BLaER1 (cell line): ENCODE results near the gene MREG.
"Not testable (repeated sequence)": the region's sequence is repeated elsewhere in the genome, so short reads cannot be mapped to it uniquely, and the experiment has no call there.

ENCODE experiments used
- H3K27ac ChIP-seq: shearing (Covaris generic); formaldehyde crosslinking; 2 replicates; pipeline ENCODE4 v1.8.1; 2022
- H3K27me3 ChIP-seq: shearing (Covaris generic); formaldehyde crosslinking; 2 replicates; pipeline ENCODE4 v1.8.1; 2022
- H3K36me3 ChIP-seq: shearing (Covaris generic); formaldehyde crosslinking; 2 replicates; pipeline ENCODE4 v1.8.1; 2022
- H3K4me1 ChIP-seq: shearing (Covaris generic); formaldehyde crosslinking; 2 replicates; pipeline ENCODE4 v1.8.1; 2022
- H3K4me2 ChIP-seq: shearing (Covaris generic); formaldehyde crosslinking; 2 replicates; pipeline ENCODE4 v1.8.1; 2022
- H3K4me3 ChIP-seq: shearing (Covaris generic); formaldehyde crosslinking; 2 replicates; pipeline ENCODE4 v1.8.1; 2022
- H3K9ac ChIP-seq: shearing (Covaris generic); formaldehyde crosslinking; 2 replicates; pipeline ENCODE4 v1.8.1; 2022
- H3K9me3 ChIP-seq: shearing (Covaris generic); formaldehyde crosslinking; 2 replicates; pipeline ENCODE4 v1.8.1; 2022
- H4K20me1 ChIP-seq: shearing (Covaris generic); formaldehyde crosslinking; 2 replicates; pipeline ENCODE4 v1.8.1; 2022
- Cebpa-rat ChIP-seq: shearing (Covaris generic); IDR thresholded peaks from 2 replicates; pipeline ENCODE4 v1.8.1; 2022

Gene MREG

GRCh38 chr2:216021768-216022565 lies 8.6 kb upstream of the MREG start:
- H3K4me2 ChIP-seq, result no peak overlapping the region
- no peaks in the 10 kb centered on the region for H3K36me3 ChIP-seq
- no peak overlapping the region for H3K4me3 ChIP-seq
- no peaks in the 10 kb centered on the region for H4K20me1 ChIP-seq
- peaks cover 8% of the 10 kb centered on the region for H3K4me1 ChIP-seq
- no peak for TF ChIP-seq Cebpa-rat
- H3K9me3 ChIP-seq, result no peaks in the 10 kb centered on the region
- no peak overlapping the region for H3K9ac ChIP-seq
- no peak overlapping the region for H3K27ac ChIP-seq
- H3K27me3 ChIP-seq, result no peaks in the 10 kb centered on the region

- TF ChIP-seq Cebpa-rat, result no peak
- Histone ChIP-seq H3K27ac (no peak overlapping the region), H4K20me1 (no peaks in the 10 kb centered on the region), H3K27me3 (no peaks in the 10 kb centered on the region), H3K36me3 (no peaks in the 10 kb centered on the region), H3K4me3 (no peak overlapping the region), H3K4me1 (peaks cover 34% of the 10 kb centered on the region), H3K9me3 (no peaks in the 10 kb centered on the region), H3K4me2 (no peak overlapping the region), H3K9ac (no peak overlapping the region)
Measured at GRCh38 chr2:216018709-216019108, 5.4 kb upstream of the MREG start.

- Histone ChIP-seq H3K27ac (no peak overlapping the region), H3K9me3 (no peaks in the 10 kb centered on the region), H3K4me3 (no peak overlapping the region), H3K36me3 (no peaks in the 10 kb centered on the region), H3K9ac (no peak overlapping the region), H3K4me1 (peaks cover 38% of the 10 kb centered on the region), H3K4me2 (peak overlapping the region; percentile 65), H3K27me3 (no peaks in the 10 kb centered on the region), H4K20me1 (no peaks in the 10 kb centered on the region)
- TF ChIP-seq Cebpa-rat, result no peak
Measured at GRCh38 chr2:216017365-216017764, 4.0 kb upstream of the MREG start.

GRCh38 chr2:216016581-216016980 lies 3.2 kb upstream of the MREG start:
- Histone ChIP-seq H3K27me3 (no peaks in the 10 kb centered on the region), H3K4me2 (peak overlapping the region; percentile 65), H4K20me1 (no peaks in the 10 kb centered on the region), H3K36me3 (no peaks in the 10 kb centered on the region), H3K4me3 (no peak overlapping the region), H3K27ac (no peak overlapping the region), H3K9me3 (no peaks in the 10 kb centered on the region), H3K9ac (no peak overlapping the region), H3K4me1 (peaks cover 45% of the 10 kb centered on the region)
- TF ChIP-seq Cebpa-rat, result no peak

GRCh38 chr2:216015722-216016464 lies 2.5 kb upstream of the MREG start:
- H3K4me2 ChIP-seq, result peak overlapping the region; percentile 65
- peak overlapping the region; percentile 37; the same call in 1 of the 2 replicates for H3K27ac ChIP-seq
- H3K27me3 ChIP-seq, result no peaks in the 10 kb centered on the region
- H3K9ac ChIP-seq, result no peak overlapping the region
- no peaks in the 10 kb centered on the region for H4K20me1 ChIP-seq
- no peak overlapping the region for H3K4me3 ChIP-seq
- no peaks in the 10 kb centered on the region for H3K9me3 ChIP-seq
- peaks cover 45% of the 10 kb centered on the region for H3K4me1 ChIP-seq
- no peak for TF ChIP-seq Cebpa-rat
- H3K36me3 ChIP-seq, result no peaks in the 10 kb centered on the region

GRCh38 chr2:216014986-216015385 lies 1.6 kb upstream of the MREG start:
- Histone ChIP-seq H3K9me3 (no peaks in the 10 kb centered on the region), H3K4me2 (peak overlapping the region; percentile 65; the same call in 1 of the 2 replicates), H3K9ac (no peak overlapping the region), H3K36me3 (no peaks in the 10 kb centered on the region), H3K4me3 (no peak overlapping the region), H3K27me3 (no peaks in the 10 kb centered on the region), H3K4me1 (peaks cover 45% of the 10 kb centered on the region), H4K20me1 (no peaks in the 10 kb centered on the region), H3K27ac (no peak overlapping the region)
- no peak for TF ChIP-seq Cebpa-rat

GRCh38 chr2:216014006-216014405 lies 655 bp upstream of the MREG start:
- peak overlapping the region; percentile 94 for H3K4me3 ChIP-seq
- H3K9ac ChIP-seq, result no peak overlapping the region
- no peaks in the 10 kb centered on the region for H3K27me3 ChIP-seq
- no peak for TF ChIP-seq Cebpa-rat
- no peak overlapping the region for H3K27ac ChIP-seq
- H4K20me1 ChIP-seq, result no peaks in the 10 kb centered on the region
- peaks cover 45% of the 10 kb centered on the region for H3K4me1 ChIP-seq
- H3K4me2 ChIP-seq, result peak overlapping the region; percentile 56
- H3K36me3 ChIP-seq, result no peaks in the 10 kb centered on the region
- H3K9me3 ChIP-seq, result no peaks in the 10 kb centered on the region

- TF ChIP-seq Cebpa-rat, result no peak
- H4K20me1 ChIP-seq, result no peaks in the 10 kb centered on the region
- peaks cover 45% of the 10 kb centered on the region for H3K4me1 ChIP-seq
- H3K27ac ChIP-seq, result peak overlapping the region; percentile 85
- no peaks in the 10 kb centered on the region for H3K27me3 ChIP-seq
- peak overlapping the region; percentile 94 for H3K4me3 ChIP-seq
- peak overlapping the region; percentile 91 for H3K9ac ChIP-seq
- no peaks in the 10 kb centered on the region for H3K9me3 ChIP-seq
- no peaks in the 10 kb centered on the region for H3K36me3 ChIP-seq
- peak overlapping the region; percentile 97 for H3K4me2 ChIP-seq
Measured at GRCh38 chr2:216012830-216013079, 596 bp downstream of the MREG start.

- peak overlapping the region; percentile 97 for H3K4me2 ChIP-seq
- H4K20me1 ChIP-seq, result no peaks in the 10 kb centered on the region
- no peaks in the 10 kb centered on the region for H3K36me3 ChIP-seq
- no peak for TF ChIP-seq Cebpa-rat
- H3K27ac ChIP-seq, result no peak overlapping the region
- no peaks in the 10 kb centered on the region for H3K27me3 ChIP-seq
- peaks cover 40% of the 10 kb centered on the region for H3K4me1 ChIP-seq
- peak overlapping the region; percentile 94 for H3K4me3 ChIP-seq
- peak overlapping the region; percentile 91; the same call in 1 of the 2 replicates for H3K9ac ChIP-seq
- no peaks in the 10 kb centered on the region for H3K9me3 ChIP-seq
Measured at GRCh38 chr2:216012133-216012829, 1.1 kb downstream of the MREG start.

GRCh38 chr2:216009215-216009614 lies 4.1 kb downstream of the MREG start:
- H3K36me3 ChIP-seq, H3K27me3 ChIP-seq, H3K9me3 ChIP-seq, H3K9ac ChIP-seq, H4K20me1 ChIP-seq, H3K27ac ChIP-seq, H3K4me3 ChIP-seq, H3K4me2 ChIP-seq: not testable (repeated sequence)
- H3K4me1 ChIP-seq, result peaks cover 16% of the 10 kb centered on the region
